Neural progenitor cell (in vitro differentiated cells): ENCODE measurements around the gene PLD5. TPM values are rescaled to one million over a fixed set of nuclear protein-coding genes. Genes with fewer than 3 reads are reported as not detected.
"Not testable (repeated sequence)": the region's sequence is repeated elsewhere in the genome, so short reads cannot be mapped to it uniquely, and the experiment has no call there.

Experiments used
- DNase-seq: peaks from one replicate; pipeline ENCODE4 v3.0.0-alpha.2; 2016; ENCODE audit warnings: low spot score
- H2AFZ ChIP-seq: fragments of 200-600 bp; sonication (generic); replicated peaks from 2 replicates; pipeline ENCODE4 v1.6.1; 2016; ENCODE audit warnings: antibody characterized with exemption
- H3F3A ChIP-seq: fragments of 200-600 bp; sonication (generic); 2 replicates; pipeline ENCODE4 v1.6.1; 2016; ENCODE audit warnings: antibody characterized with exemption, low read depth
- H3K27ac ChIP-seq: fragments of 200-600 bp; sonication (generic); 2 replicates; pipeline ENCODE4 v1.5.1; 2016; ENCODE audit warnings: mild to moderate bottlenecking
- H3K27me3 ChIP-seq: fragments of 200-600 bp; sonication (generic); 2 replicates; pipeline ENCODE4 v1.6.1; 2016; ENCODE audit warnings: mild to moderate bottlenecking, moderate library complexity
- H3K36me3 ChIP-seq: fragments of 200-600 bp; sonication (generic); 2 replicates; pipeline ENCODE4 v1.5.1; 2016
- H3K4me1 ChIP-seq: fragments of 200-600 bp; sonication (generic); 2 replicates; pipeline ENCODE4 v1.6.1; 2016; ENCODE audit warnings: mixed run types
- H3K4me2 ChIP-seq: fragments of 200-600 bp; sonication (generic); 2 replicates; pipeline ENCODE4 v1.6.1; 2016
- H3K4me3 ChIP-seq: fragments of 200-600 bp; sonication (generic); 2 replicates; pipeline ENCODE4 v1.5.1; 2016
- H3K79me2 ChIP-seq: fragments of 200-600 bp; sonication (generic); 2 replicates; pipeline ENCODE4 v1.6.1; 2016; ENCODE audit warnings: low read depth
- H3K9ac ChIP-seq: fragments of 200-600 bp; sonication (generic); 2 replicates; pipeline ENCODE4 v1.6.1; 2016
- H3K9me3 ChIP-seq: fragments of 200-600 bp; sonication (generic); 2 replicates; pipeline ENCODE4 v1.5.1; 2016; ENCODE audit warnings: low read depth
- H4K20me1 ChIP-seq: fragments of 200-600 bp; sonication (generic); 2 replicates; pipeline ENCODE4 v1.6.1; 2016; ENCODE audit warnings: low read depth
- H3K27ac Mint-ChIP-seq: 3 replicates; pipeline ENCODE4 v1.8.0; 2021; ENCODE audit warnings: mixed read lengths
- H3K27me3 Mint-ChIP-seq: 2 replicates; pipeline ENCODE4 v1.8.0; 2022; ENCODE audit warnings: low read depth, mild to moderate bottlenecking, inconsistent platforms, moderate library complexity, mixed read lengths; ENCODE audit not compliant: insufficient read depth
- H3K36me3 Mint-ChIP-seq: 3 replicates; pipeline ENCODE4 v1.8.0; 2021; ENCODE audit warnings: mixed read lengths
- H3K4me1 Mint-ChIP-seq: 3 replicates; pipeline ENCODE4 v1.8.0; 2021; ENCODE audit warnings: mixed read lengths
- H3K4me3 Mint-ChIP-seq: 3 replicates; pipeline ENCODE4 v1.8.0; 2021; ENCODE audit warnings: mild to moderate bottlenecking, moderate library complexity, mixed read lengths
- H3K9me3 Mint-ChIP-seq: 3 replicates; pipeline ENCODE4 v1.8.0; 2020; ENCODE audit warnings: mixed read lengths
- CTCF ChIP-seq: fragments of 200-600 bp; sonication (generic); IDR thresholded peaks from 2 replicates; pipeline ENCODE4 v1.5.1; 2017; ENCODE audit warnings: antibody characterized with exemption, mild to moderate bottlenecking
- EZH2 ChIP-seq: fragments of 200-600 bp; sonication (generic); IDR thresholded peaks from 2 replicates; pipeline ENCODE4 v1.6.1; 2017; ENCODE audit warnings: antibody characterized with exemption, mild to moderate bottlenecking, moderate library complexity
- EZH2phosphoT487 ChIP-seq: fragments of 200-600 bp; sonication (generic); IDR thresholded peaks from 2 replicates; pipeline ENCODE4 v1.6.1; 2017; ENCODE audit warnings: antibody characterized with exemption
- total RNA-seq: library from RNA; depleted of rRNA; stranded (reverse); fragments of >200 nt; gene quantifications from 2 replicates; pipeline ENCODE4 v1.2.3, GENCODE V29; 2015; ENCODE audit warnings: low replicate concordance

Gene PLD5
- total RNA-seq, 1 donor from 2014 or later = 1.8 TPM

DNA sequence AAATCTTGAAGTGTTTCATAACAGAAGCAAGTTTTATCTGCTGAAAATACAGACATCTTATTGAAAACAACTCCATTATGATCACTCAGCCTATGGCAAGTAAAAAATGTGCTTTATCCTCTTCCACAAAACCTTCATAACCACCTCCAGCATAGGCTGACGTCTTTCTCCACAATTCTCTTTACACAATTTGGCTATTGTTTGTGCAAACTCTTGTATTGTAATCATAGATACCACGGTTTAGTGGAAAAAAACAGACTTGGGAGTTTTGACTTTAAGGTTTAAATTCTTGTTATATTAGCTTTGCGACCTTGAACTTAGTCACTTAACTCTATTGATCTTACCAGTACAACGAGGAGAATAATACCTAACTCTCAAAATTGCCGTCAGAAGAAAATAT lies 126.1 kb downstream of the PLD5 start:
- H4K20me1 ChIP-seq = no peaks in the 10 kb centered on the region
- no peaks in the 10 kb centered on the region for H3K36me3 ChIP-seq
- no peak overlapping the region for H3K27ac Mint-ChIP-seq
- no peak overlapping the region for H3K4me2 ChIP-seq
- H3K79me2 ChIP-seq = no peaks in the 10 kb centered on the region
- H3K27me3 ChIP-seq = no peaks in the 10 kb centered on the region
- H3K27ac ChIP-seq = no peak overlapping the region
- no peaks in the 10 kb centered on the region for H3K36me3 Mint-ChIP-seq
- no peaks in the 10 kb centered on the region for H3K9me3 Mint-ChIP-seq
- no peak overlapping the region for H3K4me3 Mint-ChIP-seq
- H3K4me1 Mint-ChIP-seq = no peaks in the 10 kb centered on the region
- TF ChIP-seq EZH2 = no peak
- TF ChIP-seq CTCF = no peak
- TF ChIP-seq EZH2phosphoT487 = no peak
- DNase-seq = no peak
- no peak overlapping the region for H3K4me3 ChIP-seq
- no peaks in the 10 kb centered on the region for H3K9me3 ChIP-seq
- H3K4me1 ChIP-seq = no peaks in the 10 kb centered on the region
- H3K27me3 Mint-ChIP-seq = no peaks in the 10 kb centered on the region
- no peak overlapping the region for H2AFZ ChIP-seq
- no peak overlapping the region for H3K9ac ChIP-seq
- peaks cover 9% of the 10 kb centered on the region for H3F3A ChIP-seq

DNA sequence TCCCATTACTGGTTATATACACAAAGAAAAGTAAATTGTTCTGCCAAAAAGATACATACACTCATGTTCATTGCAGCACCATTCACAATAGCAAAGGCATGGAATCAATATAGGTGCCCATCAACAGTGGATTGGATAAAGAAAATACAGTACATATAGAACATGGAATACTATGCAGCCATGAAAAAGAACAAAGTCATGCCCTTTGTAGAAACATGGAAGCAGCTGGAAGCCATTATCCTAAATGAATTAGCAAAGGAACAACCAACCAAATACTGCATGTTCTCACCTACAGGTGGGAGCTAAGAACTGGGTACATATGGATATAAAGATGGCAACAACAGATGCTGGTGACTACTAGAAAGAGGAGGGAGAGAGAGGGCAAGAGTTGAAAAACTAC lies 132.6 kb downstream of the PLD5 start:
- Histone ChIP-seq H3K9me3 (no peaks in the 10 kb centered on the region), H3K4me3 (no peak overlapping the region), H2AFZ (no peak overlapping the region), H4K20me1 (no peaks in the 10 kb centered on the region), H3K36me3 (no peaks in the 10 kb centered on the region), H3K79me2 (no peaks in the 10 kb centered on the region), H3K4me2 (no peak overlapping the region), H3K27ac (no peak overlapping the region), H3F3A (peaks cover 9% of the 10 kb centered on the region), H3K9ac (no peak overlapping the region), H3K4me1 (no peaks in the 10 kb centered on the region), H3K27me3 (no peaks in the 10 kb centered on the region)
- Mint-ChIP-seq H3K36me3 (no peaks in the 10 kb centered on the region), H3K27me3 (peaks cover 6% of the 10 kb centered on the region), H3K4me1 (no peaks in the 10 kb centered on the region), H3K9me3 (peaks cover 3% of the 10 kb centered on the region), H3K4me3 (no peak overlapping the region), H3K27ac (no peak overlapping the region)
- no peak for TF ChIP-seq EZH2
- no peak for DNase-seq

- H3K4me2 ChIP-seq, H3K36me3 ChIP-seq, H3K9me3 ChIP-seq, H3K4me3 ChIP-seq, H3K9ac ChIP-seq, H3K27ac ChIP-seq, H3F3A ChIP-seq, DNase-seq, H3K36me3 Mint-ChIP-seq, H3K27ac Mint-ChIP-seq, H2AFZ ChIP-seq, H3K27me3 Mint-ChIP-seq, H3K9me3 Mint-ChIP-seq, H3K4me3 Mint-ChIP-seq, H4K20me1 ChIP-seq, H3K4me1 ChIP-seq, H3K4me1 Mint-ChIP-seq, H3K79me2 ChIP-seq, H3K27me3 ChIP-seq: not testable (repeated sequence)
These were observed 148.4 kb downstream of the PLD5 start for GRCh38 chr1:242376121-242376520.

DNA sequence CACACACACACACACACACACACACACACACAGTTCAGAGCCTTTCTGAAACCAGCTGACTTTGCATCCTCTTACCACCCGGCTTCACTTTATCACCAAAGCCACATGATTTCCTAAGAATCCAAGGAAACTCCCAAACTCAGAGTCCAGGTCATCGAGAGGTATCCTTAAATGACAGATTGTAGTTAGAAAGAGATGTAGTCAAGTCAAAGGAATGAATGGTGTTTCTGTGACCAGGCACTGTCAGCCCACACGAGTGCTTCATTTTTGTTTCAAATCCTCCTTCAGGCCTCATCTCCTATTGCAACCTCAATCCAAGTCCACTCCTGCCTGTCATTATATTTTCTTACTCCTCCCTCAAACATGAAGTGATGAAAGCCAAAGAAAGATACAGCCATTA lies 174.1 kb downstream of the PLD5 start:
- not testable (repeated sequence) for H3K27me3 Mint-ChIP-seq, DNase-seq, H3K9me3 Mint-ChIP-seq, H3K9ac ChIP-seq, H3K27ac ChIP-seq, H3K36me3 ChIP-seq, H3K9me3 ChIP-seq, H3K4me2 ChIP-seq, H3K4me1 Mint-ChIP-seq, H3K4me1 ChIP-seq, H2AFZ ChIP-seq, H3K4me3 ChIP-seq, H3K27ac Mint-ChIP-seq, H3K27me3 ChIP-seq, H3K4me3 Mint-ChIP-seq, H3K36me3 Mint-ChIP-seq, H3F3A ChIP-seq, H3K79me2 ChIP-seq, H4K20me1 ChIP-seq

DNA sequence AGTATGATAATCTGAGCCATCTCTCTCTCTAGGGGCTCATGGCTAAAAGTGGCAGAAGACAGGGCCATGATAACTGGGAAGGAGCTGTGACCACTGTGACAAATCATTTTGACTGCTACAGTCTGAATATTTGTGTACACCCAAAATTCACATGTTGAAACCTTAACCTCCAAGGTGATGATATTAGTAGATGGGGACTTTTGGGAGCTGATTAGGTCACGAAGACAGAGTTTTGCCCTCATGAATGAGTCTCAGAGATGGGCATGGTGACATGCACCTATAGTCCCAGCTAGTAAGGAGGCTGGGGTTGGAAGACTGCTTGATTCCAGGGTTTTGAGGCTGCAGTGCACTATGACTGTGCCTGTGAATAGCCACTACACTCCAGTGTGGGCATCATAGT lies 174.9 kb downstream of the PLD5 start:
- no peaks in the 10 kb centered on the region for H3K36me3 ChIP-seq
- H3K27ac ChIP-seq = no peak overlapping the region
- H3K4me1 Mint-ChIP-seq = no peaks in the 10 kb centered on the region
- H3K79me2 ChIP-seq = no peaks in the 10 kb centered on the region
- no peak overlapping the region for H3K9ac ChIP-seq
- no peak overlapping the region for H2AFZ ChIP-seq
- no peak for TF ChIP-seq EZH2
- no peak for TF ChIP-seq EZH2phosphoT487
- no peaks in the 10 kb centered on the region for H3F3A ChIP-seq
- no peaks in the 10 kb centered on the region for H3K36me3 Mint-ChIP-seq
- no peak for DNase-seq
- H3K27me3 Mint-ChIP-seq = peaks cover 4% of the 10 kb centered on the region
- no peak overlapping the region for H3K27ac Mint-ChIP-seq
- H3K4me1 ChIP-seq = no peaks in the 10 kb centered on the region
- no peak overlapping the region for H3K4me3 ChIP-seq
- no peaks in the 10 kb centered on the region for H4K20me1 ChIP-seq
- H3K9me3 ChIP-seq = no peaks in the 10 kb centered on the region
- H3K9me3 Mint-ChIP-seq = no peaks in the 10 kb centered on the region
- no peak overlapping the region for H3K4me3 Mint-ChIP-seq
- no peaks in the 10 kb centered on the region for H3K27me3 ChIP-seq
- no peak overlapping the region for H3K4me2 ChIP-seq

GRCh38 chr1:242330865-242331264 lies 193.6 kb downstream of the PLD5 start:
- not testable (repeated sequence) for H3K27ac Mint-ChIP-seq, H3K79me2 ChIP-seq

GRCh38 chr1:242327381-242327780 lies 197.1 kb downstream of the PLD5 start:
- H3K27ac Mint-ChIP-seq, H3K4me3 ChIP-seq, H4K20me1 ChIP-seq, H3K9ac ChIP-seq, H3K4me2 ChIP-seq, H3F3A ChIP-seq, H3K79me2 ChIP-seq, H3K36me3 ChIP-seq, H3K4me1 ChIP-seq, H2AFZ ChIP-seq, H3K9me3 Mint-ChIP-seq, H3K9me3 ChIP-seq, H3K27me3 Mint-ChIP-seq, H3K4me3 Mint-ChIP-seq, H3K4me1 Mint-ChIP-seq, H3K27me3 ChIP-seq, DNase-seq, H3K27ac ChIP-seq, H3K36me3 Mint-ChIP-seq: not testable (repeated sequence)

More at GRCh38 chr1:242330865-242331264, 193.6 kb downstream of the PLD5 start:
- not testable (repeated sequence) for H3K4me1 ChIP-seq, H3K36me3 ChIP-seq, H4K20me1 ChIP-seq, H3K27ac ChIP-seq, H3K9me3 Mint-ChIP-seq, H3K27me3 ChIP-seq, H3K27me3 Mint-ChIP-seq, H3K9ac ChIP-seq, H3K9me3 ChIP-seq, H3K36me3 Mint-ChIP-seq, DNase-seq, H3K4me3 Mint-ChIP-seq, H3K4me3 ChIP-seq, H3K4me2 ChIP-seq, H2AFZ ChIP-seq, H3K4me1 Mint-ChIP-seq, H3F3A ChIP-seq
